ENCODE results near the gene GPAT2. TPM values are rescaled to one million over a fixed set of nuclear protein-coding genes. Genes with fewer than 3 reads are reported as not detected.
"Not testable (repeated sequence)": the region's sequence is repeated elsewhere in the genome, so short reads cannot be mapped to it uniquely, and the experiment has no call there.

Gene GPAT2
- total RNA-seq, 2 experiments from 2014 or later: 3.3 to 5.3 TPM

DNA sequence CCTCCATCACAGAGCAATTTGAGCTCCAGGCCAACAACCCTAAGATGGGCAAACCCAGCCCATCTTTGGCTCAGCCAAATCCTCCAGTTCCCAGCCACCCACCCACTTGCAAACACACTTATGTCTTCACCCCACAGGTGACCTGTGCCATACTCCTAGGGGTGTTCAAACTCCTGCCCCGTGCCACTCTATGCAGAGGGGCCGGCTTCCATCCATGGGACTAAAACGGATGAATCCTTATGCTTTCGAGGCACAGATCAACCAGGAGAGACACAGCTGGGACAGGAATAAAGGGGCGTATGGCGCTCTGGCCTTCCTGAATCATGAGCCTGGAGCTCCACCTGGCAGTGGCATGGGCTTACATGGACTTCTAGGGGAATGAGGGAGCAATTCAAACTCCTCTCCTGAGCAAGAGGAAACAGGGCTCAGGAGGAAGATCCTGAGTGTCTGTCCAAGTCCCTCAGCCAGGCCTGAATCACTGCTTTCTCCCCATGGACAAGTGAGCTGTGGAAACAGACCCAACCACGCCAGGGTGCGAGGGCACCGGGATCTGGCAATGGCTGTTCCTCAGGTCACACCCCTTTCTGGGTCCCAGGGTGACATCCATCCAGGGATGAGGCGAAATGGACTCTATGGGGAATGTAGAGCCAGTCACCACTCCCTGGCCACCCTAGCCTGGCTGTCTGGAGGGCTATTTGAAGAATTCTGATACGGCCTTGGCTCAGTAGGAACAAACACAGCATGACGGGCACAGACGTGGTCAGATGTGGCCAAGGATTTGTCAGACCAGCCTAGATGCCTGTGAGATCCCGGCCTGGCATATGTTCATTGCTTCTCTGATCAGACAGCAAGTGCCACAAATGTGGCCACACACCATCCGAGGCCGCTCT, 36.6 kb upstream of the GPAT2 start:
- H3K4me3 Mint-ChIP-seq; DNase-seq; H3K4me1 Mint-ChIP-seq; H3K27me3 Mint-ChIP-seq; H3K9me3 Mint-ChIP-seq; CTCF ChIA-PET; H3K36me3 Mint-ChIP-seq (ENCODE audit: low read depth); H3K27ac Mint-ChIP-seq; POLR2A ChIA-PET: not testable (repeated sequence)

DNA sequence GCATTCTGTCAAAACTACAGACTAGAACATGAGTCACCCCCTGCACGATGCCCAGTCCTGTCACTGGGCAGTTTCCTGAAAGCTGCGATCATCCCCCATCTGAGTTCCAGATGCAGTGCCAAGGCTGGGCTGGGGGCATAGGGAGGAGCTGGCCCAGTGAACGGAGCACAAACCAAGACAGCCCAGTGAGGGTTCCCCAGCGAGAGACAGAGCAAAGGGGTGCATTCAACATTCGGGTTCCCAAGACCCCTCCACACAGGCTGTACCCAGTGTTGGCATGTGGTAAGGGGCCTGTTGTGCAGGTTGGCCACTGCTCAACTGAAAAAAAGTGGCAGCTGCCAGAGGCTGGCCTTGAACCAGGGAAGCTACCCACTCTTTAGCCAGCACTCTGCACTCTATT, 35.6 kb upstream of the GPAT2 start:
- CTCF ChIA-PET: interaction anchor here (1.3 kb wide), 1 partner anchor 46 kb away, joined by 3 read pairs; the partner anchor contains the start of gene ADRA2B
- H3K4me3 Mint-ChIP-seq; POLR2A ChIA-PET; H3K27ac Mint-ChIP-seq; H3K4me1 Mint-ChIP-seq; DNase-seq; H3K36me3 Mint-ChIP-seq (ENCODE audit: low read depth); H3K27me3 Mint-ChIP-seq; H3K9me3 Mint-ChIP-seq: not testable (repeated sequence)

DNA sequence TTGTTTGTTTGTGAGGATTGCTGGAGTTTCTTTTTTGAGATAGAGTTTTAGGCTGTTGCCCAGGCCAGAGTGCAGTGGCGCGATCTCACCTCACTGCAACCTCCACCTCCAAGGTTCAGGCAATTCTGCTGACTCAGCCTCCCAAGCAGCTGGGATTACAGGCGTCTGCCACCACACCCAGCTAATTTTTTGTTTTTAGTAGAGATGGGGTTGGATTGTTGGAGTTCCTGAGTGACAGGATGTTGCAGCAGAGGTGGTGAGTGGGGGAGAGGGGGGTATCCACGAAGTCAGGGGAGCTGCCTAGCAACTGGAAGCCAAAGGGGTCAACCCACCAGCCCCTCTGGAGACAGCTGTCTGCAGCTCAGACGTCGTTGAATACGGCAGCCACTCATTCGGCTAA, 35.2 kb upstream of the GPAT2 start:
- H3K4me1 Mint-ChIP-seq; H3K36me3 Mint-ChIP-seq (ENCODE audit: low read depth); DNase-seq; POLR2A ChIA-PET; H3K27ac Mint-ChIP-seq; H3K27me3 Mint-ChIP-seq; H3K4me3 Mint-ChIP-seq; H3K9me3 Mint-ChIP-seq: not testable (repeated sequence)
- CTCF ChIA-PET: interaction anchor here (1.3 kb wide), 1 partner anchor 47 kb away, joined by 3 read pairs; the partner anchor contains the start of gene ADRA2B

DNA sequence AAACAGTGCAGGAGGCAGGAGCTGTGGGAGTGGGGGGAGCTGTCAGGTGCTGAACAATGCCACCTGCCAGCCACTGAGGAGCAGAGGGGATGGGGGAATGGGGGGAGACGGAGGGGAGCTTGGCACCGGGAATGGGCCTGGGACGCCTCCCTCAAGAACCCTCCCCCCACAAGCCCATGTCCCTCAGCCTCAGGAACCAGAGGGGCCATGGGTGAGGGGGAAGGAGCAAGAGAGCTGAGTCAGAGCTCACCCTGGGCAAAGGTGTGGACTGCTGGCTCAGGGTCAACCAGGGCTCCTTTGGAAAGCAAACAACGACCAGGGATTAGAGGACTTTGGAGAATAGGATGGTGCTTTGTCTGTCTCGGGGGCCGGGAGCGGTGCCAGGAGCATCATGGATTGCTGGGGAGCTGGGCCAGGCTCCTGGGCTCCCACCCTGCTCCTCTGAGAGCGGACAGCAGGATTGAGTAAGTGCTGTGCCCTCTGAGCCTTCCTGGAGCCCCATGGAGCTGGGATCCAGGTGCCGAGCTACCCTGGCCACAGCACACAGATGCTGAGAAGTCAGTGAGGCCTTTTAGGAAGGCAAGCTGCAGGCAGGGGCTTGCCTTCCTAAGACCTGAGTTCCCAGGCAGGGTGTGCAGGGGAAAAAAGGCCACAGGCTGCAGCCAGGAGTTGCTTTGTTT, 33.3 kb upstream of the GPAT2 start:
- H3K36me3 Mint-ChIP-seq (ENCODE audit: low read depth); DNase-seq; CTCF ChIA-PET; H3K4me1 Mint-ChIP-seq; H3K9me3 Mint-ChIP-seq; H3K27ac Mint-ChIP-seq; H3K4me3 Mint-ChIP-seq; POLR2A ChIA-PET; H3K27me3 Mint-ChIP-seq: not testable (repeated sequence)

DNA sequence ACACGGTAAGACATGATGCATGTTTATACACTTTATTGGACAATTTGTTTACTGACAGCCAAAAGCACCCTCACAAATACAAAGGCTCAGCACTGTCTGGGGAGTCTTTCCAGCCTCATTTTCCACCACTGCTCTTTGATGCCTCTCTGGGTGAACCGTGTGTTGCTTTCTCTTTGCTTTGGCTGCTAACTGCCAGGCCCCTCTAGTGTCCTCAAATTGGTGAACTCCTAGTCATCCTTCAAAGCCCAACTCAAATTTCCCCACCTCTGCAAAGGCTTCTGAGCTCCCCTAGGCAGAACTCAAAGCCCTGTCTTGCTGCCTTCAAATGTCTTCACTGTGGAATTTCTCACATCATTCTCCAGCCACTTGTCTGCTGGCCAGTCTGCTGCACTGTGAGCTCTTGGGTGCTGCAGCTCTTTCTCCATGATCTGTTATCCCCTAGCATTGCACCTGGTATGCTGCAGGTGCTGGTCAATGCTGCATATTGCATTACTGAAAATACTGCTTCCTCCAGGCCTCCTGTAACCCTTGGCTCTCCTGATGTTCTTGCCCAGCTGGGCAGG, 32.5 kb upstream of the GPAT2 start:
- POLR2A ChIA-PET; DNase-seq; H3K36me3 Mint-ChIP-seq (ENCODE audit: low read depth); H3K27ac Mint-ChIP-seq; H3K4me3 Mint-ChIP-seq; CTCF ChIA-PET; H3K4me1 Mint-ChIP-seq; H3K27me3 Mint-ChIP-seq; H3K9me3 Mint-ChIP-seq: not testable (repeated sequence)

DNA sequence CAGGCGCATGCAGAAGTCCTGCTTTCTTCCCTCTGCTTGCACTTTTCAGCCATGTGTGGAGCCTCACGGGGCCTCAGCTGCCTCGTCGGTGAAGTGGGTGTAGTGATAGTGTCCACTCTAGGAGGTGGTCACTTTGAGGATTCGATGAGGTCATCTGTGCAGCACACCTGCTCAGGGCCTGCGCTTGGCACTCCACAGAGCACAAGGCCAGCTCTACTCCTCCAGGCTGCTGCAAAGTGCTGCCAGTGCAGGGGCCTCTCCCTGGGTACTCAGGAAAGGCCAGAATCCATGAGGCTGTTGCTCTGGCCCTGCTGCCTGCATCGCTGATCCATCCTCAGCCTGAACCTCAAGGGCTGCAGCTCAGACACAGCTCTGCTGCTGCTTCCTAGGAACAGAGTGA, 31.8 kb upstream of the GPAT2 start:
- H3K4me1 Mint-ChIP-seq; CTCF ChIA-PET; POLR2A ChIA-PET; H3K27me3 Mint-ChIP-seq; H3K4me3 Mint-ChIP-seq; H3K27ac Mint-ChIP-seq; H3K9me3 Mint-ChIP-seq; DNase-seq; H3K36me3 Mint-ChIP-seq (ENCODE audit: low read depth): not testable (repeated sequence)

DNA sequence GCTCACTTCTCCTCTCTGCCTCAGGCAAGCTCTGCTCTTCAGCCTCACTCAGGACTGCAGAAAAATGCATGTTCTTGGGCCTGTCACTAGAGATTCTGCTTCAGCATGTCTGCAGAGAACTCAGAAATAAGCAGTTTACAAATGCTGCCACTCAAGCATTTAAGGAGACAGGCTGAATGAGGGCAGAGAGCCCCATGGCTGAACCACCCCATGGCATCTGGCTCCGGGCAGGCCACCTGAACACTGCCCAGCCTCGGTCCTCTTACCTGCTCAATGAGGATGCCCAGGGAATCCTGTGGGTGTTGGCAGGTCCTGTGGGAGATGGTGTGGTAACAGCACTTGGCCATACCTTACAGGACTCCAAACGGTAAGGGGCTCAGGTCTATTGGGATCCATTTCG, 31.2 kb upstream of the GPAT2 start:
- H3K4me3 Mint-ChIP-seq; CTCF ChIA-PET; DNase-seq; POLR2A ChIA-PET; H3K9me3 Mint-ChIP-seq; H3K36me3 Mint-ChIP-seq (ENCODE audit: low read depth); H3K27me3 Mint-ChIP-seq; H3K4me1 Mint-ChIP-seq; H3K27ac Mint-ChIP-seq: not testable (repeated sequence)

DNA sequence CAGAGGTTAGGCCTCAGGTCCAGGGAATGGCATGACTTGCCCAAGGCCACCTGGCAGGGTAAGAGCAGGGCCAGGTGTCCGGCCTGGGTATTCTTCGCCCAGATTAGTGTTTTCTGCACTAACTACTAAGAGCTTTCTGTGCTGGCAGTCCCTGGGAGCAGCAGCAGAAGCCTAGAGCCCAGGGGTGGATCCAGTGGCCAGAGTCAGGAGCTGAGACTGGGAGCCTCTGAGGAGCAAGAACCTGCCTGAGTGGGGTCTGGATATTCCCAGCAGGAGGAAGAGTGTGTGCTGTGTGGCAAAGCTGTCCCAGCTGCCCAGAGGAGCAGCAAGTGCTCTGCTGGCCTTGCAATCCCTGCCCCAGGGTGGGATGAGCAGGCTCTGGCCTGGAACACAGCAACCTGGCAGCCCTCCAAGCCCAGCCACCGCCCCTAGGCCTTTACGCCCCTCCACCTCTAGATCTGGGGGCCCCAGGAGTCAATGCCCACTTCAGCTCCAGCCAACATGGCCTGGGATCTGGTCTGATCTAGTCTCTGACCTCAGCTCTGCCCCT, 30.7 kb upstream of the GPAT2 start:
- ChIA-PET POLR2A (no interaction called here), CTCF (no interaction called here)
- no peak overlapping the region for H3K4me3 Mint-ChIP-seq
- H3K27ac Mint-ChIP-seq: no peak overlapping the region
- DNase-seq: no peak
- no peaks in the 10 kb centered on the region for H3K36me3 Mint-ChIP-seq (ENCODE audit: low read depth)
- H3K4me1 Mint-ChIP-seq: peaks cover 5% of the 10 kb centered on the region
- H3K27me3 Mint-ChIP-seq: no peaks in the 10 kb centered on the region
- H3K9me3 Mint-ChIP-seq: no peaks in the 10 kb centered on the region

DNA sequence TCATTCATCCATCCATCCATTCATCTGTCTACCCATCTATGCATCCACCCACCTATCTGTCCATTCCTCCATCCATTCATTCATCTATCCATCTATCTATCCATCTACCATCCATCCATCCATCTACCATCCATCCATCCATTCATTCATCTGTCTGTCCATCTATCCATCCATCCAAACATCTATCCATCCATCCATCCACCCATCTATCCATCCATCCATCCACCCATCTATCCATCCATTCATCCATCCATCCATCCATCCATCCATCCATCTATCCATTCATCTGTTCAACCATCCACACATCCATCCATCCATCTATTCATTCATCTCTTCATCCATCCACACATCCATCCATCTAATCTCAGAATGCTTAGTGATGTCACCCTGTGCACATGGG, 30.0 kb upstream of the GPAT2 start:
- H3K4me3 Mint-ChIP-seq; H3K27ac Mint-ChIP-seq; H3K27me3 Mint-ChIP-seq; H3K4me1 Mint-ChIP-seq; CTCF ChIA-PET; POLR2A ChIA-PET; H3K36me3 Mint-ChIP-seq (ENCODE audit: low read depth); DNase-seq; H3K9me3 Mint-ChIP-seq: not testable (repeated sequence)

DNA sequence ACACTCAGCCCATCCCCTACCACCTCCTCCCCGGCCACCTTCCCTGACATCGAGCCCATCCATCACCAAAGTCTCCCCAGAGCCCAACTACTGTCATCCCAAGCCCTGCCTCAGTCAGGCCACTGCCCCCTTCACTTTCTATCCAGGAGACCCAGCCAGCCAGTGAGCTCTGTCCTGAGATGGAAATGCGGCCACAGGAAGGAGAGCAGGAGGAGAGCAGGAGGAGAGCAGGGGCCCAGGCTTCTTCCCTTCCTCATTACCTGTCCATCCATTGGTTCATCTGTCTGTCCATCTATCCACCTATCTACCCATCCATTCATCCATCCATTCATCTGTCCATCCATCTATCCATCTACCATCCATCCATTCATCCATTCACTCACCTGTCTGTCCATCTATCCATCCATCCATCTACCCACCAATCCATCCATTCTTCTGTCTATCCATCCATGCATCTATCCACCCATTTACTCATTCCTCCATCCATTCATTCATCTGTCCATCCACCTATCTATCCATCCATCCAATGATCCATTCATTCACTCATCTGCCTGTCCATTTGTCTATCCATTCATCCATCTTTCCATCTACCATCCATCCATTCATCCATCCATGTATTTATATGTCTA, 29.4 kb upstream of the GPAT2 start:
- DNase-seq; POLR2A ChIA-PET; H3K27me3 Mint-ChIP-seq; H3K4me1 Mint-ChIP-seq; CTCF ChIA-PET; H3K9me3 Mint-ChIP-seq; H3K4me3 Mint-ChIP-seq; H3K27ac Mint-ChIP-seq; H3K36me3 Mint-ChIP-seq (ENCODE audit: low read depth): not testable (repeated sequence)

DNA sequence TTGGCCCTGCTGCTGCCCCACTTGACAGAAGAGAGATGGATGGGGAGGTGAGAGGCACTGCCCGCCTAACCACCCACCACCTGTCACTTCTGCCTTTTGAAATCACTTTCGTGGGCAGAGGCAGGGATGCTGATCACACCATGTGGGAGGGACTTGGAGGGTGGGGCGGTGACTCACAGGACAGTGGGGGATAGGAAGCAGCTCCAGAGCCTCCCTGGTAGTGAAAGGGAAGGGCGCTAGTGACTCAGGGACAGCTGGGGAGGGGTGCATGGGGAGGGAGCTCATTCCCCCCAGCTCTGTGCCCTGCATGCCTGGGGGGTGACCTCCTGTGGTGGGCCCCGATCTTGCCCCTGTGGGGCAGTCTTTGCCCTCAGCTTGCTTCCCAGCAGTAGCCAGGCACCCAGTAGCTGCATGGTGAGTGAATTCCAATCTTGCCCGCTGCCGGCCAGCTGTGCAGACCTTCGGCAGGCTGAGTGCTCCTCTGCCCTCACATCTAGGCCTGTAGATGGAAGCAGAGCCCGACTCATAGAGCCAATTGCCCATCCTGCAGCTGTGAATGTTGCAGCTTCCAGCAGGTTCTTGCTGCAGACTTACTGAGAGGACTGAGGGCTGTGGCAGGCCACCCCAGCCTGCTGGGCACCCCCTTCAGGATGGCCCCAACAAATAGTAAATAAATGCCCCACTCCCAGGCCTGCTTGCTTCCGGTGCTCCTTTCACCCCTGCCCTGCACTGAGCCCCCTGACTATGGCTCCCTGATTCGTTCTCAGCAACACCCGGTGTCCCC, 28.6 kb upstream of the GPAT2 start:
- H3K9me3 Mint-ChIP-seq; H3K27me3 Mint-ChIP-seq; DNase-seq; H3K36me3 Mint-ChIP-seq (ENCODE audit: low read depth); H3K4me3 Mint-ChIP-seq; H3K4me1 Mint-ChIP-seq; POLR2A ChIA-PET; CTCF ChIA-PET; H3K27ac Mint-ChIP-seq: not testable (repeated sequence)

DNA sequence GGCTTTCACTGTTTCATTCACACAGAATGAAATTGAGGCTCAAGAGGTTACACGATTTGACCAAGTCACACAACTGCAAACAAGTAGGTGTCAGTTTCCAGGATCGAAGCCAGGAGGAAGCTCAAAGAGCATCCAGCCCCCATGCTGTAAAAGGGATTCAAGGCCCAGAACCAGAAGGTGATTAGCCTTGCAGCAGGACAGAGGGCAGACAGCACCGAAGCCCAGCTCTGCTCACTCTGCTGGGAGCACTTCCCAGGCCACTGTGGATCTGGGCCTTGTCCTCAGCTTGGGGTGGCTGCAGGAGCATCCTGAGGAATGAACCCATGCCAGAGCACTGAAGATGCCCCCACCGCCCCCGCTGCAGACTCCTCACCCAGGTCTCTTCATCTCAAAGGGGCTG, 27.8 kb upstream of the GPAT2 start:
- H3K27me3 Mint-ChIP-seq; H3K36me3 Mint-ChIP-seq (ENCODE audit: low read depth); POLR2A ChIA-PET; H3K27ac Mint-ChIP-seq; H3K9me3 Mint-ChIP-seq; H3K4me3 Mint-ChIP-seq; H3K4me1 Mint-ChIP-seq; DNase-seq; CTCF ChIA-PET: not testable (repeated sequence)

DNA sequence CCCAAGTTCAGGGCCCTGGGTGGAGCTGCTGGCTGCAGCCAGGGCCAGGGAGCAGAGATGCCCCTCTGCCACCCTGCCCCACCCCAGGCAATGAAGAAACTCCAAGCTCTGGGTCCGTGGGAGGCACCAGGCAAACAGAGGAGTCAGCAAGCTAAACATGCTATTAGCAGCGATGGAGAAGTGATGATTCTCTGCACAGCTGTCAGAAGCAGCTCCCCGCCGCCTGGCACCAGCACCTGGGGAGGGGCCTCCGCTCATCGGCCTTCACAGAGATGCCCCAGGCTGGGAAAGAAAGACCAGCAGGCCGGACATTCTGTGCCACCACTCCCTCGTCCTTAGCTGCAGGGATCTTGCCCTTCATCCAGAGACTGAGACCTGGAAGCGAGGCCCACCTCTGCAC, 27.2 kb upstream of the GPAT2 start:
- H3K27me3 Mint-ChIP-seq; DNase-seq; H3K4me1 Mint-ChIP-seq; H3K27ac Mint-ChIP-seq; H3K9me3 Mint-ChIP-seq; POLR2A ChIA-PET; H3K36me3 Mint-ChIP-seq (ENCODE audit: low read depth); H3K4me3 Mint-ChIP-seq; CTCF ChIA-PET: not testable (repeated sequence)

Data from activated CD4-positive, alpha-beta T cell treated with anti-CD3 and anti-CD28 coated beads, Interleukin-2, amount 10 ng/mL, durations not matched to agents 7 days and 5 days (primary cell).